ENCODE results near the gene CHD2.

Gene CHD2

GRCh38 chr15:92947071-92947730 lies 47.1 kb downstream of the CHD2 start:
- no peak overlapping the region for H3K27ac Mint-ChIP-seq
- TF ChIP-seq CTCF (IDR thresholded peaks at IDR 0.05; ENCODE audit: unreplicated experiment in 3 of 3) = no peak
- H3K9me3 Mint-ChIP-seq = peaks cover 30% of the 10 kb centered on the region
- no peaks in the 10 kb centered on the region for H3K27me3 Mint-ChIP-seq (ENCODE audit: low read depth)
- H3K36me3 Mint-ChIP-seq (ENCODE audit: low read depth) = peaks cover 99% of the 10 kb centered on the region
- peaks cover 11% of the 10 kb centered on the region for H3K4me1 Mint-ChIP-seq
- no peak overlapping the region for H3K4me3 Mint-ChIP-seq

- no peaks in the 10 kb centered on the region for H3K27me3 Mint-ChIP-seq (ENCODE audit: low read depth)
- peak overlapping the region; percentile 26 to 64 (median 62) for H3K27ac Mint-ChIP-seq
- H3K4me3 Mint-ChIP-seq = no peak overlapping the region
- H3K36me3 Mint-ChIP-seq (ENCODE audit: low read depth) = peaks cover 92% of the 10 kb centered on the region
- H3K4me1 Mint-ChIP-seq = peaks cover 11% of the 10 kb centered on the region
- no peak for TF ChIP-seq CTCF (IDR thresholded peaks at IDR 0.05; ENCODE audit: unreplicated experiment in 3 of 3)
- H3K9me3 Mint-ChIP-seq = peaks cover 30% of the 10 kb centered on the region
Measured at GRCh38 chr15:92949604-92950249, 49.6 kb downstream of the CHD2 start.

- H3K27me3 Mint-ChIP-seq (ENCODE audit: low read depth) = no peaks in the 10 kb centered on the region
- peaks cover 11% of the 10 kb centered on the region for H3K4me1 Mint-ChIP-seq
- TF ChIP-seq CTCF (IDR thresholded peaks at IDR 0.05; ENCODE audit: unreplicated experiment in 3 of 3) = no peak
- H3K27ac Mint-ChIP-seq = peak overlapping the region in 2 of 3 experiments; percentile 10 to 65
- peaks cover 22% of the 10 kb centered on the region for H3K9me3 Mint-ChIP-seq
- no peak overlapping the region for H3K4me3 Mint-ChIP-seq
- peaks cover 93% of the 10 kb centered on the region for H3K36me3 Mint-ChIP-seq (ENCODE audit: low read depth)
Measured at GRCh38 chr15:92951800-92952457, 51.8 kb downstream of the CHD2 start.

- Mint-ChIP-seq H3K27ac (peak overlapping the region in 1 of 3 experiments; percentile 65), H3K36me3 (ENCODE audit: low read depth) (peaks cover 93% of the 10 kb centered on the region), H3K27me3 (ENCODE audit: low read depth) (no peaks in the 10 kb centered on the region), H3K4me1 (peaks cover 11% of the 10 kb centered on the region), H3K4me3 (no peak overlapping the region), H3K9me3 (peaks cover 18% of the 10 kb centered on the region)
- no peak for TF ChIP-seq CTCF (IDR thresholded peaks at IDR 0.05; ENCODE audit: unreplicated experiment in 3 of 3)
Measured at GRCh38 chr15:92952458-92952850, 52.3 kb downstream of the CHD2 start.

GRCh38 chr15:92953566-92953965 lies 53.4 kb downstream of the CHD2 start:
- no peak overlapping the region for H3K27ac Mint-ChIP-seq
- peaks cover 11% of the 10 kb centered on the region for H3K4me1 Mint-ChIP-seq
- peaks cover 93% of the 10 kb centered on the region for H3K36me3 Mint-ChIP-seq (ENCODE audit: low read depth)

More at GRCh38 chr15:92953566-92953965, 53.4 kb downstream of the CHD2 start:
- Mint-ChIP-seq H3K4me3 (no peak overlapping the region), H3K9me3 (peaks cover 12% of the 10 kb centered on the region), H3K27me3 (ENCODE audit: low read depth) (no peaks in the 10 kb centered on the region)
- no peak for TF ChIP-seq CTCF (IDR thresholded peaks at IDR 0.05; ENCODE audit: unreplicated experiment in 3 of 3)
